AG04450 (cell line): ENCODE measurements around the gene TLL2. TPM values are rescaled to one million over a fixed set of nuclear protein-coding genes. Genes with fewer than 3 reads are reported as not detected.

Experiments
- CTCF ChIA-PET: fragments of 300-600, 350-600 bp; formaldehyde crosslinking; extraction: SDS; loops from one replicate; lab custom pipeline; 2022; ENCODE audit warnings: antibody characterized with exemption, inconsistent platforms; lab: Charles Lee
- POLR2A ChIA-PET: fragments of 350-600 bp; formaldehyde crosslinking; extraction: SDS; loops from one replicate; lab custom pipeline; 2021; ENCODE audit warnings: antibody characterized with exemption, inconsistent platforms; lab: Yijun Ruan, JAX
- DNase-seq: peaks from one replicate; pipeline ENCODE4 v3.0.0-alpha.2; 2011; ENCODE audit warnings: low read depth, low spot score
- H3K27ac ChIP-seq: one replicate; pipeline ENCODE4 v1.5.1; 2012; ENCODE audit warnings: low read depth, low read length, control low read depth
- H3K27me3 ChIP-seq: one replicate; pipeline ENCODE4 v1.6.0; 2012; ENCODE audit warnings: low read length; ENCODE audit not compliant: control insufficient read depth, insufficient read depth
- H3K4me3 ChIP-seq: 2 replicates; pipeline ENCODE4 v1.5.1; 2011; ENCODE audit warnings: mild to moderate bottlenecking, low read depth, low read length, control low read depth
- H3K9me3 ChIP-seq: 2 replicates; pipeline ENCODE4 v1.5.1; 2012; ENCODE audit warnings: low read length; ENCODE audit not compliant: control insufficient read depth, insufficient read depth
- polyA plus RNA-seq: library from polyadenylated mRNA; depleted of rRNA; stranded (reverse); fragments of >200 nt; gene quantifications from 2 replicates; pipeline ENCODE4 v1.2.3, GENCODE V29; 2011
- TF ChIP-seq, protein P1 (sequence below): IDR thresholded peaks from 2 replicates; pipeline ENCODE4 v1.5.1; 2011; ENCODE audit warnings: low read depth, low read length, control low read depth, inconsistent platforms

The TLL2 gene
- polyA plus RNA-seq, 1 experiment = 0.01 TPM

DNA sequence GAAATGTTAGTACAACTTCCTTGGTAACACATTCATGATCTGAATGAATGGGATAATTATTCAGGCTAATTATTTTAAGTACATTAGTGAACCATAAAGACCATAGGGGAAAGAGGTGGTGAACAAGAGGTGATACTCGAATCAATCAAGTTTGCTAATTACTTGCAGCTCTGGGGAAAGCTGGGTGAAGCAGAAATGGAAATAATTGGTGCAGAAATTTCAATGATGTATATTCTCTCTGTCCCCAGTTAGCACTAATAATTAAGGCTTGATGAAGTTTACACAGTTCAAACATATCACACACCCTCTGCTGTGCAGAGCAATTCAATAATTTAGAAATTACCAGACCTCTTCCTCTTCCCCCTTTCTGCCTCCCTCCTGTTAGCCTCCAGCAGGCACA lies 105.5 kb downstream of the TLL2 start:
- Histone ChIP-seq H3K9me3 (no peaks in the 10 kb centered on the region), H3K27ac (no peak overlapping the region), H3K4me3 (no peak overlapping the region), H3K27me3 (peaks cover 7% of the 10 kb centered on the region)
- POLR2A ChIA-PET = no interaction called here
- CTCF ChIA-PET = interaction anchor here (0.5 kb wide), 1 partner anchor 12 kb away, joined by 3 read pairs; no protein-coding TSS in a partner anchor
- TF ChIP-seq, protein P1, sequence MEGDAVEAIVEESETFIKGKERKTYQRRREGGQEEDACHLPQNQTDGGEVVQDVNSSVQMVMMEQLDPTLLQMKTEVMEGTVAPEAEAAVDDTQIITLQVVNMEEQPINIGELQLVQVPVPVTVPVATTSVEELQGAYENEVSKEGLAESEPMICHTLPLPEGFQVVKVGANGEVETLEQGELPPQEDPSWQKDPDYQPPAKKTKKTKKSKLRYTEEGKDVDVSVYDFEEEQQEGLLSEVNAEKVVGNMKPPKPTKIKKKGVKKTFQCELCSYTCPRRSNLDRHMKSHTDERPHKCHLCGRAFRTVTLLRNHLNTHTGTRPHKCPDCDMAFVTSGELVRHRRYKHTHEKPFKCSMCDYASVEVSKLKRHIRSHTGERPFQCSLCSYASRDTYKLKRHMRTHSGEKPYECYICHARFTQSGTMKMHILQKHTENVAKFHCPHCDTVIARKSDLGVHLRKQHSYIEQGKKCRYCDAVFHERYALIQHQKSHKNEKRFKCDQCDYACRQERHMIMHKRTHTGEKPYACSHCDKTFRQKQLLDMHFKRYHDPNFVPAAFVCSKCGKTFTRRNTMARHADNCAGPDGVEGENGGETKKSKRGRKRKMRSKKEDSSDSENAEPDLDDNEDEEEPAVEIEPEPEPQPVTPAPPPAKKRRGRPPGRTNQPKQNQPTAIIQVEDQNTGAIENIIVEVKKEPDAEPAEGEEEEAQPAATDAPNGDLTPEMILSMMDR = no peak
- DNase-seq = no peak

DNA sequence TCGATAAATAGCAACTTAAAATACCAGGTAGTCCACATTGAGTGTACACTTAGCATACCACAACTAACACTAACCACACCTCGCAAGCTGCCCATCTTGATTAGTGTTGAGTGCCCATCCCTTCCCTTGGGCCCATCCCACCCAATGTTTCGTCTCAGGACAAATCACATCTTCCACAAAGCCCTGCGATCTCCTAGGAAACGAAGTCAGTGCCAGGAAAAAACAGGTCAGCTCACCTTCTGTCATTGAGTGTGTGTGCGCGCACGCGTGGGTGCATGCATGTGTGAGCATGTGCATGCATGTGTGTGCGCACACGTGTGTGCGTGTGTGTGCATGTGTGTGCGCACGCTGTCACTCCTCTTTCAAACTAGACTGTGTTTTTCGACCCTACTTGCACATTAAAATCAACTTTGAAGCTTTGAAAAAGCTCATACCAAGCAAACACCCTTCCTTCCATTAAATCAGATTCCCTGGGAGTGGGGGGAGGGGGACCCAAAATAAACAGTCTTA lies 106.1 kb downstream of the TLL2 start:
- CTCF ChIA-PET = no interaction called here
- TF ChIP-seq, protein P1 = no peak

DNA sequence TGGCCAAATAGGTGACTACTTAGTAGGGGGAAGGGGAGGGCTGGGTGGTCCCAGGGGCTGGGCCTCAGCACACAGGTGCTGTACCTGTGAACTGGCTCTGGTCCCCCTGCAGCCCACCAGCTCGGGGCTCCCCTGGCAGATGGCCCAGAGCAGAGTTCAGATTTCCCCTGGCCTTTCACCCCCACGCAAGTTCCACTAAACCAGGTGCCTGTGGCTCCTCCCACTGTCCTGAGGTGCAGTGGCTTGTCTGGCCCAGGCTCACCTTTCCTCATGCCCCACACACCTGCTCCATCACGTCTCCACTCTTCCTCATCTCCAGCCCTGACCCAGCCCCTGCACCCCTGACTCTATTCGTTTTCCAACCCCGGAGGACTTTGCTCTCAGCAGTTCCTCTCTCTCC lies 107.6 kb downstream of the TLL2 start:
- Histone ChIP-seq H3K27me3 (peaks cover 10% of the 10 kb centered on the region), H3K27ac (no peak overlapping the region), H3K4me3 (no peak overlapping the region), H3K9me3 (no peaks in the 10 kb centered on the region)
- ChIA-PET CTCF (no interaction called here), POLR2A (no interaction called here)
- no peak for DNase-seq
- TF ChIP-seq, protein P1 = no peak

More for the DNA sequence above, 106.1 kb downstream of the TLL2 start:
- DNase-seq = no peak
- H3K27ac ChIP-seq = no peak overlapping the region
- H3K9me3 ChIP-seq = no peaks in the 10 kb centered on the region
- no peak overlapping the region for H3K4me3 ChIP-seq
- POLR2A ChIA-PET = no interaction called here
- H3K27me3 ChIP-seq = peaks cover 8% of the 10 kb centered on the region

DNA sequence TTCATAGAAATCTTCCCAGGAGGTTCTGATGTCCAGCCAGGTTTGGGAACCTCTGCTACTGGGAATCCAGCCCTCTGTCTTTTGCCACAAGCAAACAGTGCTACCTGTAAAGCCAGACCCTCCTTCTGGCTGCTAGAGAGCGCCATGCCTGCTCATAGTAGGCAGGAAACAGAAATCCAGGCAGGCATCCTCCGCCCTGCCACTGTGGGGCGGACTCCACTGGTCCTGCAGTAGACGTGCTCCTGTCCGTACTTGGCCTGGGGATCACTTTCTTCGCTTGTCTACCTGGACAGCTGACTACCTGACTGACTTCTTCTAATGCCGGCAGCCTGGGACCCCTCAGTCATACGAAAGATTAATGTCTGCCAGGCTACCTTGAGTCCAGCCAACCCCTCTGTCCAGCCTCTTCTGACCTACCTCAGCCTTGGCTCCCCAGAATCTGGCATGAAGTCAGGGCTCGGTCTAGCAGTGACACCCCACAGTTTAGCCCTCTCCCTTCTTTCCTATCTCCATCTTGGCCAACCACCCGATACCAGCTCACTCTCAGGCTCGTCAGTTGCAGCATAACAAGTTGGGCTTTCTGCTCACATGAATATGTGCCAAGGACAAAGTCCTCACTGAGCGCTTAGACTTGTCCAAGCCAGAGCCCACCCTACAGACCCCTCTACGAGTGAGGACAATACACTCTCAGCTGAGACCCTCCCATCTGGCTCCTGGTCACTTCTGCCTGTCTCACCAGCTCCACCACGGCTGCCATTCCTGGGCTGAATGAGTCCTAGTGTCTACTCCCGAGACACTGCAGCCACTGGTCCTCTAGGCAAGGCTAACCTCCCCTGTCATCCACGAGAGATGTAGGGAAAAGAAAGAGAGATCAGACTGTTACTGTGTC lies 111.1 kb downstream of the TLL2 start:
- ChIA-PET POLR2A (no interaction called here), CTCF (no interaction called here)
- Histone ChIP-seq H3K27ac (no peak overlapping the region), H3K9me3 (no peaks in the 10 kb centered on the region), H3K27me3 (peaks cover 10% of the 10 kb centered on the region), H3K4me3 (no peak overlapping the region)
- TF ChIP-seq, protein P1 = no peak
- no peak for DNase-seq

DNA sequence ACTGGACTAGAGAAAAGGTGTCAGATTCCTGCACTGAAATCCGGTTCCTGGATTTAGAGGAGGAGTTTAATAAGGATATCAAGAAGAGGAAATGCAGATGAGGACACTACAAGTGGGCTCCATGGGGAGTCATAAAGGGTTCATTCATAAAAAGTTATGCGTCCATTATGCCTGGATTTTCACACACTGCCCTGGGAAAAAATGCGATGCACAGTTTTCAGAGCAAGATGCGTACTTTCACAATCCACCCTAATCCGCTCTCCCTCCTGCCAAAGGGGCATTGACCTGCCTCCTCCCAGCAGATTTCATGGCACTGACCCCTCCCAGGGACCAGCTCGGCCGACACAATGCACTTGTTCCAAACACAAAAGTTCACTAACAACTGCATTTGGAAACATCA lies 112.7 kb downstream of the TLL2 start:
- CTCF ChIA-PET = no interaction called here
- Histone ChIP-seq H3K27me3 (peaks cover 15% of the 10 kb centered on the region), H3K9me3 (no peaks in the 10 kb centered on the region), H3K4me3 (no peak overlapping the region), H3K27ac (no peak overlapping the region)
- no peak for DNase-seq
- TF ChIP-seq, protein P1 = no peak
- POLR2A ChIA-PET = no interaction called here
